A549 treated with CpdA at 1 μM for 4 hours (cell line): ENCODE measurements around the gene WDPCP. TPM values are rescaled to one million over a fixed set of nuclear protein-coding genes. Genes with fewer than 3 reads are reported as not detected.

Experiments used
- total RNA-seq: library from RNA; stranded (reverse); fragments of 200-300 nt; extraction: Qiagen RNA extraction; gene quantifications from 5 replicates; pipeline ENCODE4 v1.2.3, GENCODE V29; 2022; ENCODE audit warnings: low read depth

Gene WDPCP, protein sequence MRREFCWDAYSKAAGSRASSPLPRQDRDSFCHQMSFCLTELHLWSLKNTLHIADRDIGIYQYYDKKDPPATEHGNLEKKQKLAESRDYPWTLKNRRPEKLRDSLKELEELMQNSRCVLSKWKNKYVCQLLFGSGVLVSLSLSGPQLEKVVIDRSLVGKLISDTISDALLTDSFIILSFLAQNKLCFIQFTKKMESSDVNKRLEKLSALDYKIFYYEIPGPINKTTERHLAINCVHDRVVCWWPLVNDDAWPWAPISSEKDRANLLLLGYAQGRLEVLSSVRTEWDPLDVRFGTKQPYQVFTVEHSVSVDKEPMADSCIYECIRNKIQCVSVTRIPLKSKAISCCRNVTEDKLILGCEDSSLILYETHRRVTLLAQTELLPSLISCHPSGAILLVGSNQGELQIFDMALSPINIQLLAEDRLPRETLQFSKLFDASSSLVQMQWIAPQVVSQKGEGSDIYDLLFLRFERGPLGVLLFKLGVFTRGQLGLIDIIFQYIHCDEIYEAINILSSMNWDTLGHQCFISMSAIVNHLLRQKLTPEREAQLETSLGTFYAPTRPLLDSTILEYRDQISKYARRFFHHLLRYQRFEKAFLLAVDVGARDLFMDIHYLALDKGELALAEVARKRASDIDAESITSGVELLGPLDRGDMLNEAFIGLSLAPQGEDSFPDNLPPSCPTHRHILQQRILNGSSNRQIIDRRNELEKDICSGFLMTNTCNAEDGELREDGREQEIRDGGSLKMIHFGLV
- total RNA-seq = 3.0 to 4.6 TPM (median 3.8 TPM) in 5 replicates

DNA sequence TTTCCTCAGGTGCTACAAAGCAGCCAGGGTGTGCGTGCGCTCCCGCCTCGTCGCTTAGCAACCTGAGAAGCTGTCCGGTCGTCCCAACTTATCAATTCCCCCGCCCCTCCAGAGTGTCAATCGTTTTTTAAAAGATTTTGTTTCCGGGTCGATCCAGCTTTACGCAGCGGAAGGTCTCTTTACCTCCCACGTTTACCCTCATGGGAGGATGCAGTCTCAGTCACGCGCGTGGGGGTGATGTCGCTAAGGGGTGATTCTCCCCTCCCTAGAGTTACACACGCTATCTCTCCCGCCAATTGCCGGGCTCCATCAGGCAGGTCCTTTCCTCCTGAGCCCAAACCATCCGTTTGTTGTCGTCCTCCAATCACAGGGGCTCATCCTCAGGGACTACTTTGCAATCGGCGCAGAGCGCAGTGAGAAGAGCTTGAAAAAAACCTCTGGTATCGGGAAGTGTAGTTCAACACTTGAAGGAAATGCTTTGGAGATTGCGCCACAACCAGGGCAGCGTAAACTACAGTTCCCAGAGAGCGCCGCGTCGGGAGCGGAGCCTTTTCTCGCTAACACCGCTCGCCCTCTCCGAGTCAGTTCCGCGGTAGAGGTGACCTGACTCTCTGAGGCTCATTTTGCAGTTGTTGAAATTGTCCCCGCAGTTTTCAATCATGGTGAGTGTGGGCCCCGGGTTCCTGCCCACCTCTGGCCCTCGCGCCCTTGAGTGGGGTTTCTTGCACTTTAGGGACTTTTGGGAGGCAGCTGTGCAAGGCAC lies at the start of gene WDPCP, which contains the start of gene MDH1:
Gene WDPCP, minus strand, starts transcription at position 93 of the 763 bp plus-strand sequence. CDS start 206 bp downstream, outside the sequence.
Gene MDH1, plus strand, starts transcription at position 579 of the 763 bp plus-strand sequence. Its CDS starts 81 bp downstream, at position 660.

Other genes with a start within 250 kb of the WDPCP start
- gene MDH1, start 486 bp upstream of the WDPCP start, total RNA-seq = 233 to 257 TPM (median 253 TPM) in 5 replicates